Neural cell (in vitro differentiated cells): ENCODE measurements around the gene MRPL10. TPM values are rescaled to one million over a fixed set of nuclear protein-coding genes. Genes with fewer than 3 reads are reported as not detected.

Experiments
- H2AFZ ChIP-seq: fragments of 200-600, 300-800 bp; sonication (generic), shearing (Covaris generic); 2 replicates; pipeline ENCODE4 v1.6.0; 2014; ENCODE audit warnings: low read depth, mild to moderate bottlenecking, antibody characterized with exemption, low read length, moderate library complexity
- H3F3A ChIP-seq: fragments of 200-600 bp; shearing (Covaris generic); 2 replicates; pipeline ENCODE4 v1.6.1; 2016; ENCODE audit warnings: mild to moderate bottlenecking, moderate library complexity, mixed read lengths, antibody characterized with exemption, low read length; ENCODE audit not compliant: insufficient read depth, poor library complexity, severe bottlenecking
- H3K27ac ChIP-seq: fragments of 200-600, 300-800 bp; sonication (generic), shearing (Covaris generic); 2 replicates; pipeline ENCODE4 v1.5.1; 2014; ENCODE audit warnings: mild to moderate bottlenecking, low read length, moderate library complexity
- H3K27me3 ChIP-seq: fragments of 300-800, 200-600 bp; sonication (generic), shearing (Covaris generic); 2 replicates; pipeline ENCODE4 v1.6.0; 2014; ENCODE audit warnings: mild to moderate bottlenecking, low read depth, low read length, moderate library complexity; ENCODE audit not compliant: insufficient read depth
- H3K36me3 ChIP-seq: fragments of 300-800, 200-600 bp; sonication (generic), shearing (Covaris generic); 2 replicates; pipeline ENCODE4 v1.5.1; 2014; ENCODE audit warnings: mild to moderate bottlenecking, antibody characterized with exemption, low read length, moderate library complexity; ENCODE audit not compliant: insufficient read depth
- H3K4me2 ChIP-seq: fragments of 300-800, 200-600 bp; sonication (generic), shearing (Covaris generic); 2 replicates; pipeline ENCODE4 v1.6.0; 2014; ENCODE audit warnings: mild to moderate bottlenecking, low read length
- H3K4me3 ChIP-seq: fragments of 300-800, 200-600 bp; sonication (generic), shearing (Covaris generic); 2 replicates; pipeline ENCODE4 v1.5.1; 2014; ENCODE audit warnings: mild to moderate bottlenecking, low read length, moderate library complexity
- H3K79me2 ChIP-seq: fragments of 200-600 bp; shearing (Covaris generic); replicated peaks from 2 replicates; pipeline ENCODE4 v1.6.0; 2014; ENCODE audit warnings: mild to moderate bottlenecking, low read length, moderate library complexity; ENCODE audit not compliant: insufficient read depth
- H3K9ac ChIP-seq: fragments of 300-800, 200-600 bp; sonication (generic), shearing (Covaris generic); 2 replicates; pipeline ENCODE4 v1.6.1; 2016; ENCODE audit warnings: mild to moderate bottlenecking, low read length, mixed read lengths
- H3K9me2 ChIP-seq: fragments of 200-600 bp; shearing (Covaris generic); 2 replicates; pipeline ENCODE4 v1.6.1; 2016; ENCODE audit warnings: mild to moderate bottlenecking, low read length, mixed read lengths; ENCODE audit not compliant: insufficient read depth
- H3K9me3 ChIP-seq: fragments of 200-600, 300-800 bp; sonication (generic), shearing (Covaris generic); 2 replicates; pipeline ENCODE4 v1.6.1; 2016; ENCODE audit warnings: mild to moderate bottlenecking, mixed run types, low read length, moderate library complexity, mixed read lengths
- H4K20me1 ChIP-seq: fragments of 200-600 bp; shearing (Covaris generic); 2 replicates; pipeline ENCODE4 v1.6.1; 2016; ENCODE audit warnings: mild to moderate bottlenecking, mixed run types; ENCODE audit not compliant: insufficient read depth
- CTCF ChIP-seq: fragments of 450-650 bp; IDR thresholded peaks from 2 replicates; pipeline ENCODE4 v1.5.1; 2014; ENCODE audit warnings: antibody characterized with exemption, mild to moderate bottlenecking, moderate library complexity; ENCODE audit not compliant: poor library complexity, severe bottlenecking
- EP300 ChIP-seq: fragments of 450-650 bp; conservative IDR thresholded peaks from 2 replicates; pipeline ENCODE4 v1.6.1; 2014; ENCODE audit warnings: antibody characterized with exemption, mild to moderate bottlenecking, moderate library complexity; ENCODE audit not compliant: poor library complexity, severe bottlenecking
- EZH2 ChIP-seq: fragments of 200-600, 300-800 bp; shearing (Covaris generic), sonication (generic); IDR thresholded peaks from 2 replicates; pipeline ENCODE4 v1.6.1; 2014; ENCODE audit warnings: antibody characterized with exemption, low read length, borderline replicate concordance, mild to moderate bottlenecking; ENCODE audit not compliant: insufficient read depth, poor library complexity, severe bottlenecking
- MXI1 ChIP-seq: fragments of 450-650 bp; conservative IDR thresholded peaks from 2 replicates; pipeline ENCODE4 v1.6.1; 2014; ENCODE audit warnings: antibody characterized with exemption, mild to moderate bottlenecking; ENCODE audit not compliant: poor library complexity, severe bottlenecking
- POLR2AphosphoS5 ChIP-seq: IDR thresholded peaks from 2 replicates; pipeline ENCODE4 v1.6.1; 2012
- RAD21 ChIP-seq: fragments of 450-650 bp; conservative IDR thresholded peaks from 2 replicates; pipeline ENCODE4 v1.6.1; 2014; ENCODE audit warnings: antibody characterized with exemption, mild to moderate bottlenecking, moderate library complexity
- REST ChIP-seq: IDR thresholded peaks from 2 replicates; pipeline ENCODE4 v1.6.1; 2012; ENCODE audit warnings: borderline replicate concordance
- SMC3 ChIP-seq: fragments of 450-650 bp; conservative IDR thresholded peaks from 2 replicates; pipeline ENCODE4 v1.6.1; 2014; ENCODE audit warnings: antibody characterized with exemption, mild to moderate bottlenecking, moderate library complexity; ENCODE audit not compliant: poor library complexity
- TAF1 ChIP-seq: IDR thresholded peaks from 2 replicates; pipeline ENCODE4 v1.6.1; 2012; ENCODE audit warnings: low read depth
- polyA plus RNA-seq: library from polyadenylated mRNA; depleted of rRNA; stranded (reverse); fragments of >200 nt; gene quantifications from 2 replicates; pipeline ENCODE4 v1.2.3, GENCODE V29; 2014

Gene MRPL10
- polyA plus RNA-seq, 1 donor from 2014 or later = 34.2 TPM

GRCh38 chr17:47844227-47844626 is 12.9 kb upstream of the MRPL10 start:
- no peaks in the 10 kb centered on the region for H3K36me3 ChIP-seq
- no peak for TF ChIP-seq EZH2
- no peak for TF ChIP-seq SMC3
- TF ChIP-seq MXI1 = no peak
- TF ChIP-seq REST = no peak
- TF ChIP-seq RAD21 = no peak
- no peak for TF ChIP-seq POLR2AphosphoS5
- TF ChIP-seq EP300 = no peak
- TF ChIP-seq CTCF = no peak
- no peak for TF ChIP-seq TAF1
- H3K4me3 ChIP-seq = no peak overlapping the region
- no peaks in the 10 kb centered on the region for H3K9me3 ChIP-seq
- no peak overlapping the region for H2AFZ ChIP-seq
- H3K9me2 ChIP-seq = no peaks in the 10 kb centered on the region
- peaks cover 49% of the 10 kb centered on the region for H3K27me3 ChIP-seq
- H3K4me2 ChIP-seq = no peak overlapping the region
- H3F3A ChIP-seq = no peaks in the 10 kb centered on the region
- H4K20me1 ChIP-seq = no peaks in the 10 kb centered on the region
- no peaks in the 10 kb centered on the region for H3K79me2 ChIP-seq
- H3K9ac ChIP-seq = no peak overlapping the region
- no peak overlapping the region for H3K27ac ChIP-seq

- H3K9me3 ChIP-seq = no peaks in the 10 kb centered on the region
- no peak overlapping the region for H3K4me3 ChIP-seq
- no peaks in the 10 kb centered on the region for H4K20me1 ChIP-seq
- H3K27ac ChIP-seq = no peak overlapping the region
- no peaks in the 10 kb centered on the region for H3K36me3 ChIP-seq
- H3K9me2 ChIP-seq = no peaks in the 10 kb centered on the region
- no peak overlapping the region for H3K4me2 ChIP-seq
- no peak overlapping the region for H2AFZ ChIP-seq
- no peaks in the 10 kb centered on the region for H3F3A ChIP-seq
- TF ChIP-seq POLR2AphosphoS5 (no peak), EP300 (no peak), REST (no peak), TAF1 (no peak), EZH2 (no peak), SMC3 (no peak), RAD21 (no peak), CTCF (no peak), MXI1 (no peak)
- no peak overlapping the region for H3K9ac ChIP-seq
- no peaks in the 10 kb centered on the region for H3K79me2 ChIP-seq
- peaks cover 41% of the 10 kb centered on the region for H3K27me3 ChIP-seq
Measured at GRCh38 chr17:47843391-47843730, 12.0 kb upstream of the MRPL10 start.
